ENCODE data around the gene TMED8.

DNA sequence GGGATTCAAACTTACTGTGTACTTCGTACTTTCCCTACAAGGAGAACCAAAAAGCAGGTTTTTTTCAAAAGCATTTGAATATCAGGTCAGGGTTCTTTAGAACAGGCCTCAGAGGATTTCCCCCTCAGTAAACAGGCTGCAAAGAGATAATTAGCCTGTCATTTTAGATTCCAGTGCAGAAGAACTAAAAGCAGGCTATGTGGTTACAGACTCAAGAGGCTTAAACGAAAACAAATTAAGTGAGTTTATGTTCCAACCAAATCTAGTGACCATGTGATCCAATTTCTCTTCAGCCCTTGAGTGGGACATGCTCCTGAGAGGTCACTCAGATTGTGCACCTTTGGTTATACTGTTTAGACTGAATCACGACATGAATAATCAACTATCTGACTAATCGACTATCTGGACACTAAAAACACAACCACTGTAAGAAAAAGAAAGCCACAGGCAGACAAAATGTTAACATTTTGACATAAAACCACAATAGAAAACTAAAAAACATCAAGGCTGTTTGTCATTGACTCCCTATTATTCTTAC lies 4.5 kb downstream of the TMED8 start:
- TF ChIP-seq CTCF (IDR thresholded peaks at IDR 0.05) (no peak), EZH2 (IDR thresholded peaks at IDR 0.05; ENCODE audit: borderline replicate concordance, insufficient read depth, low read depth, low read length, poor library complexity, severe bottlenecking) (no peak)

Measured in B cell (primary cell).